ENCODE data around the gene CADM4.

Gene CADM4

GRCh38 chr19:43634068-43634467 is 5.6 kb downstream of the CADM4 start:
- no peak for DNase-seq (ENCODE audit: low read depth)

GRCh38 chr19:43633520-43633919 is 6.1 kb downstream of the CADM4 start:
- no peak for DNase-seq (ENCODE audit: low read depth)

GRCh38 chr19:43631491-43631890 is 8.2 kb downstream of the CADM4 start:
- DNase-seq (ENCODE audit: low read depth) = no peak

DNA sequence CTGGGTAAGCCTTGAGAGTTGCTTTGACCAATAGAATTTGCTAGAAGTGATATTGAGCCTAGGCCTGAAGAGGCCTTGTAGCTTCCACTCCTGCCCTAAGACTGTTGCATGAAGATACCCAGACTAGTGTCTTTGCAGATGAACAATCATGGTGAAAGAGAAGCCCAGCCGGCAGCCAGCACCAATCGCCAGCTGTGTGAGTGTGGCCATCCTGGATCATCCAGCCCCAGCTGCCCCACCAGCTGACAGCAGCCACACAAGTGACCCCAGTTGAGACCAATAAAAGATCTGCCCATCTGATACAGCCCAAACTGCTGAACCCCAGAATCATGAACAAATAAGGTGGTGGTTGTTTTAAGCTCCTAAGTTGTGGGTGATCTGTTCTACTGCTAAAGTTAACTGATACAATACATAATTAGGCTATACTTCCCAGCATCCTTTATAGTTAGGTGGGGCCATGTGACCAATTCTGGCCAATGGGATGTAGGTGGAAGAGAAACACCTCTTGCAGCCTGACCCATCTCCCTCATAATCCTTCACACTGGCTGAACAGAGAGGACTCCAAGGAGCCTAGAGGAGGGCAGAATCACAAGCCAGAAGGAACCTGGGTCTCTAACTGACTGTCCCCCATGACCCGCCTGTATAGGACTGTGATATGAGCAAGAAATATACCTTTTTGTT is 10.9 kb downstream of the CADM4 start:
- no peak for DNase-seq (ENCODE audit: low read depth)

DNA sequence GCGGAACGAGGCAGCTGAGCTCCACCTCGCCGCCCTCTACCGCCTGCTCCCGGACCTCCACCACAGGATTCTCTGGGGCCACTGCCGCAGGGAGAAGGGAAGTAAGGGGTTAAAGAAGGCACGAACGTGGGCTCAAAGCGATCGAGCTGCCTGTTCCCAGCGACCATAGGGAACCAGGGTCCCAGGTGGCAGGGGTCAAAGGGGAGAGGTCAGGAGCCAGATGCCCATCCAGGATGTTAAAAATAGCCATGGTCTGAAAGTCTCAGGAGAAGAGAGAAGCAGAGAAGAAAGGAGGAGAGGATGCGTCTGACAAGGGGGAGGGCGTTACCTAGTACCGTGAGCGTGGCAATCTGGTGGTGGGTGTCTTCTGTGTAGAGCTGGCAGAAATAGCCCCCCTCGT is 12.8 kb downstream of the CADM4 start:
- DNase-seq (ENCODE audit: low read depth) = no peak

GRCh38 chr19:43625918-43626579 is 13.6 kb downstream of the CADM4 start:
- DNase-seq (ENCODE audit: low read depth) = no peak

DNA sequence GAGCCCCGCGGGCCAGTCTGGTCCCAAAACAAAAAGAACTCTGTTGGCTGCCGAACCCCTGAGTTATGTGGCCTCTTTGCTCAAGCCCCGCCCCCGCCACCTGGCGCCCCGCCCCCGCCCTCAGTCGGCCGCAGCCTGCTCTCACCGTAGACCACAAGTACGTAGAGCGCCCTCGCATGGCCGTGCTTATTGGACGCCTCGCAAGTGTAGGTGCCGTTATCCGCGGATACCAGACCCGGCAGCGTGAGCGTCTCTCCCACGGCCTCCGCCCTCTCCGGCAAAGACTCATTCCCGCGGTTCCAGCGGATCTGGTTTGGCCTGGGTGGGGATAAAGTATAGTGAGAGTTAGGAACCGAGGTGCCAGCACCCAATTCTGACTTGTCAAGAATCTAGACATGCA is 14.7 kb downstream of the CADM4 start:
- peak; percentile 74 for DNase-seq (ENCODE audit: low read depth)

GRCh38 chr19:43623889-43624670 is 15.6 kb downstream of the CADM4 start:
- DNase-seq (ENCODE audit: low read depth) = no peak

DNA sequence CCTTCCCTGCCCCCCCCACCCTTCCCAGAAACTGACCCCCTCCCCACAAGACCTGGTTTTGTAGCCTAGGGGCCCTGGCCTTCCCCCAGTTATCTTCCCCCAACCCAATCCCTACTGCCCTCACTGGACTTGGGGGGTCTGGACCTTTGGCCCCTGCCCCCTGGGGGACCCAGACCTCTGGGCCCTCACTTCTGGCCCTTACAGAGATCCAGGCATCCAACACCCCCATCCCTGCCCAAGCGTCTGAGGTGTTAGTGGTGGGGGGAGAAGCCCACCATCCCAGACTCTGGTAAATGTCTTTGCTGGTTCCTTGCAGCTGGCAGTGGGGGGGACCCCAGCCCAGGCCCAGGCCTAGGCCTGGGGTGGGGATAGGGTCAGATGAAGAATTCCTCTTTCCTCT is 16.7 kb downstream of the CADM4 start:
- DNase-seq (ENCODE audit: low read depth) = no peak

GRCh38 chr19:43622070-43622469 is 17.6 kb downstream of the CADM4 start:
- no peak for DNase-seq (ENCODE audit: low read depth)

- DNase-seq (ENCODE audit: low read depth) = no peak
Observed at GRCh38 chr19:43620061-43621001, 19.3 kb downstream of the CADM4 start.

- peak; percentile 80 for DNase-seq (ENCODE audit: low read depth)
Observed at GRCh38 chr19:43619262-43620060, 20.2 kb downstream of the CADM4 start, which contains the start of gene ZNF428. ZNF428 (minus strand) TSS chr19:43619629; CDS start chr19:43614304, 5,325 bp downstream.

- peak; percentile 15 for DNase-seq (ENCODE audit: low read depth)
Observed at GRCh38 chr19:43618921-43619261, 20.8 kb downstream of the CADM4 start.

DNA sequence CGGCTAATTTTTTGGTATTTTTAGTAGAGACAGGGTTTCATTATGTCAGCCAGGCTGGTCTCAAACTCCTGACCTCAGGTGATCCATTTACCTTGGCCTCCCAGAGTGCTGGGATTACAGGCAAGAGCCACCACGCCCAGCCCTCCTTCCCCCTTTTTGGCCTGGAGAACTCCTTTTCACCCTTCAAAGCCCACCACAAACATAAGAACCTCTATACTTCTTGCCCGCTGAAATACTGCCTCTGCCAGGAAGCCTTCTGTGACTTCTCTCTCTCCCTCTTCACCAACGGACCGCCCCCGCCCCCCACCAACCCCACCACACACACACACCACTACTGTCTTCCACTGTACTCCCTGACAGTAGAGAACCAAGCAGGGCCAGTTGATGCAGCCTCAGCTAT is 22.7 kb downstream of the CADM4 start:
- no peak for DNase-seq (ENCODE audit: low read depth)

DNA sequence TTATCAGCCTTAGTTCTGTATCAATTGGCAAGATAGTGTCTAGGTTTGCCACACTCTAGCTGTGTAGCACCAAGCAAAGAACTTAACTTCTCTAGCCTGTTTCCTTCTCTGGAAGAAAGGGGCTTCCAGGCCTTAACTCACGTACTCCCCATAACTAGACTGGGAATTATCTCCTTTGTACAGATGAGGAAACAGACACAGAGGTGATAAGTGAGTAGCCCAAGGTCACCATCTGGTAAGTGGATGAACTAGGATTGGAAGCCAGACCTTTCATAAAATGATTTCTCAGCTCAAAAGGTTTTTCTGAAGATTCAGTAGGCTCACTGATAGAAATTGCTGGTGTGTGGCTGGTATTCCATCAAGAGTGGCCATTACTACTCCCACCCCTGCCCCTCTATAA is 23.3 kb downstream of the CADM4 start:
- no peak for DNase-seq (ENCODE audit: low read depth)

GRCh38 chr19:43612374-43612773 is 27.3 kb downstream of the CADM4 start:
- no peak for DNase-seq (ENCODE audit: low read depth)

- DNase-seq (ENCODE audit: low read depth) = no peak
Observed at GRCh38 chr19:43611788-43612187, 27.9 kb downstream of the CADM4 start, which contains the start of gene SRRM5. SRRM5 (plus strand) TSS chr19:43612088; CDS start chr19:43612122, 34 bp downstream.

DNA sequence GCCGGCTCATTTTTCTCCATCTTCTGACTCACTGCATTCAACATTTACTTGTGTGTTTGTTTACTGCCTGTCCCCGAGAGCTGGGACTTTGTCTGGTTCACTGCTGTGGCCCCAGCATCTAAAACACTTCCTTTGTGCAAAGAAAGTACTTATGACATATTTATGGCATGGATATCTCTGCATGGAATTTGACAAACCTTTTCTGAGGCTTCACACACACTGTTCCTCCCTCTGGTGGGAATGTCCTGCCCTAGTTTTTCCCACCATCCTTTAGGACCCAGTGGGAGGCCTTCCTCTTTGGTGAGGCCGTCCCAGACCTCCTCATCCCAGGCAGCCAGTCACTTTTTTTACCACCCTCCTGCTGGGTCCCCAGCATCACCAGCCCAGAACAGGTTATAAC is 29.2 kb downstream of the CADM4 start:
- DNase-seq (ENCODE audit: low read depth) = no peak

DNA sequence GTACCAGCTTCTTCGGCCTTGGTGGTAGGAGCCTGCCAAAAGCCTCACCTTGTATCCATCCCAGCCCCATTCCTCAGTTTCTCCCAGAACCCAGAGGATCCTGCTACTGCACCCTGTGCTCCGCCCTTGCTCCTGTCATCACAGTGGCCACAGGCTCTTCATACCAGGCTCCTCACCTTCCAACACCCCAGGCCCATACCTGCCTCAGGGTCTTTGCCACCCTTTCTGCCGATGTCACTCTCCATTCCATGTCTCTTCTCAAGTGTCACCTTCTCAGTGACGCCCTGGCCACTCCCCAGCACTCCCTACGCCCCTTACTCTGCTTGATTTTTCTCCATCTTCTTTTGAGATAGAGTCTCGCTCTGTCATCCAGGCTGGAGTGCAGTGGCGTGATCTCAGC is 29.8 kb downstream of the CADM4 start:
- no peak for DNase-seq (ENCODE audit: low read depth)

- DNase-seq (ENCODE audit: low read depth) = no peak
Observed at GRCh38 chr19:43607238-43608205, 32.1 kb downstream of the CADM4 start.
